Heart left ventricle (tissue), 16 donors: ENCODE data around the gene GAL3ST2. TPM values are rescaled to one million over a fixed set of nuclear protein-coding genes. Genes with fewer than 3 reads are reported as not detected.
"Not testable (repeated sequence)": the region's sequence is repeated elsewhere in the genome, so short reads cannot be mapped to it uniquely, and the experiment has no call there.

Source experiments
- ATAC-seq, 4 donors: fragments of 200-7000 bp; cut with Tn5 transposase; one replicate each; pipeline ENCODE4 v1.9.1; 2020 to 2022; ENCODE audit warnings: moderate library complexity in 4 of 4, mild to moderate bottlenecking in 3 of 4, moderate number of reproducible peaks in 1 of 4
- DNase-seq, 5 donors: peaks; one replicate each; pipeline ENCODE4 v3.0.0-alpha.2; 2020
- H3K27ac ChIP-seq, 12 donors: fragments of 200-600 bp; sonication (generic) in 4 of 12; one replicate each; pipeline versions ENCODE4 v1.5.0 to v1.8.0; 2016 to 2022; ENCODE audit warnings: mild to moderate bottlenecking in 2 of 12
- H3K27me3 ChIP-seq, 9 donors: fragments of 200-600 bp; sonication (generic) in 2 of 9; one replicate each; pipeline versions ENCODE4 v1.5.1 to v1.8.0; 2016 to 2022; ENCODE audit warnings: mild to moderate bottlenecking in 3 of 9
- H3K36me3 ChIP-seq, 9 donors: fragments of 200-600 bp; sonication (generic) in 2 of 9; one replicate each; pipeline versions ENCODE4 v1.5.0 to v1.8.0; 2018 to 2022; ENCODE audit warnings: mild to moderate bottlenecking in 2 of 9
- H3K4me1 ChIP-seq, 12 donors: fragments of 200-600 bp; sonication (generic) in 4 of 12; one replicate each; pipeline versions ENCODE4 v1.5.0 to v1.8.0; 2016 to 2022; ENCODE audit warnings: mild to moderate bottlenecking in 3 of 12
- H3K4me3 ChIP-seq, 12 donors: fragments of 200-600 bp; sonication (generic) in 4 of 12; one replicate each; pipeline versions ENCODE4 v1.5.0 to v1.8.0; 2017 to 2022; ENCODE audit warnings: mild to moderate bottlenecking in 9 of 12, moderate library complexity in 4 of 12
- H3K9me3 ChIP-seq, 12 donors: fragments of 200-600 bp; sonication (generic) in 4 of 12; one replicate each; pipeline versions ENCODE4 v1.5.0 to v1.8.0; 2016 to 2022; ENCODE audit warnings: mild to moderate bottlenecking in 1 of 12
- CTCF ChIP-seq, 12 donors: fragments of 200-600 bp; sonication (generic) in 4 of 12; IDR thresholded peaks; one replicate each; pipeline versions ENCODE4 v1.5.0 to v1.8.0; 2018 to 2022; ENCODE audit warnings: antibody characterized with exemption in 12 of 12, mild to moderate bottlenecking in 5 of 12
- POLR2A ChIP-seq, 2 donors: fragments of 450-650 bp; IDR thresholded peaks; one replicate each; pipeline ENCODE4 v1.6.1; 2017; ENCODE audit warnings: antibody characterized with exemption in 2 of 2, mild to moderate bottlenecking in 2 of 2, moderate library complexity in 2 of 2
- WGBS, 4 donors: extraction: QIAGEN DNeasy Blood & Tissue Kit in 2 of 4; methylation state at CpG; one replicate each; pipeline versions ENCODE4 v1.1.5 to v1.1.7; 2013 to 2018; 5-methylcytosine and 5-hydroxymethylcytosine counted together
- intact Hi-C, 10 donors: fragments of 100-400 bp; cut with DNase I; formaldehyde crosslinking; loops; one replicate each; pipeline versions ENCODE4 v1.11.1 to v1.14.2; 2022
- polyA plus RNA-seq, 2 donors: library from polyadenylated mRNA; stranded (reverse); fragments of 200-250 nt; gene quantifications; one replicate each; pipeline ENCODE4 v1.2.3, GENCODE V29; 2013
- total RNA-seq, 9 donors: library from RNA; depleted of rRNA in 2 of 9; stranded (reverse); fragments of >200 nt in 2 of 9; fragmentation: NEBNext Ultra II Directional in 3 of 9; extraction: Animal tissue kit (Norgen Biotek cat#: 25700) in 3 of 9; gene quantifications; one replicate each; pipeline versions ENCODE4 v1.1.0 to v1.2.4, GENCODE V29; 2016 to 2023
- donor health status: ischemic (EF 13 %, LVEDD 7.1; RV severe dilation, severe dysfunction).
- donor health status: healthy with polysubstance abuse.
- donor health status: DM: no; HTN: yes; CAD: no.
- donor health status: DM: no; HTN: no; CAD: no.
- donor health status: ischemic (EF 25% LVEDD 6.9; RV normal size, moderate dysfunction).
- donor health status: ischemic (EF 25% LVEDD 5.7; RV mildly dilated, moderate dysfunction).
- donor health status: healthy.
- donor health status: DM: yes; HTN: yes; CAD: no.
- donor health status: ischemic (EF 35%, LVEDD 5.7; RV mildly dilated, moderate dysfunction).
- donor health status: nonischemic (EF 11% LVEDD 7.7; RV severe dilation, severe dysfunction).
- donor health status: DM: yes; HTN: yes; CAD: no.
- donor health status: PGD.
- donor health status: ischemic (EF 29% LVEDD 5.4; RV normal size, mild dysfunction).
- donor health status: nonischemic (EF 23%, LVEDD 6.1; RV moderate dilation, normal function).

Gene GAL3ST2
- total and polyA plus RNA-seq, 11 donors, result 0.21 to 1.7 TPM; not detected in 9

GRCh38 chr2:241816431-241817121 lies 40.0 kb downstream of the GAL3ST2 start:
- TF ChIP-seq POLR2A (IDR thresholded peaks at IDR 0.05) (no peak), CTCF (IDR thresholded peaks at IDR 0.05) (no peak)
- 42 to 82% (median 75%) methylated on average over 7 to 33 of the region's 33 CpGs for WGBS, 4 donors
- Histone ChIP-seq H3K4me3 (no peak overlapping the region), H3K36me3 (no peaks in the 10 kb centered on the region), H3K4me1 (peaks cover 0 to 15% (median 5%) of the 10 kb centered on the region in 12 donors), H3K27ac (peak overlapping the region in 1 of 12 donors; percentile 56), H3K9me3 (no peaks in the 10 kb centered on the region), H3K27me3 (no peaks in the 10 kb centered on the region)
- ATAC-seq (no peak), DNase-seq (peak in 2 of 5 donors; percentile 23 to 61)
- intact Hi-C loops, result no loop called here

GRCh38 chr2:241817126-241817820 lies 40.7 kb downstream of the GAL3ST2 start:
- Histone ChIP-seq H3K27me3 (no peaks in the 10 kb centered on the region), H3K4me1 (peaks cover 0 to 17% (median 5%) of the 10 kb centered on the region in 12 donors), H3K4me3 (no peak overlapping the region), H3K9me3 (no peaks in the 10 kb centered on the region), H3K27ac (peak overlapping the region in 1 of 12 donors; percentile 56), H3K36me3 (no peaks in the 10 kb centered on the region)
- 40 to 64% (median 49%) methylated on average over 16 of the region's 16 CpGs for WGBS, 4 donors
- ATAC-seq (peak in 1 of 4 donors; percentile 6), DNase-seq (peak in 3 of 5 donors; percentile 17 to 49 (median 25))
- TF ChIP-seq POLR2A (IDR thresholded peaks at IDR 0.05) (no peak), CTCF (IDR thresholded peaks at IDR 0.05) (no peak)
- intact Hi-C loops, result no loop called here

GRCh38 chr2:241817821-241818215 lies 41.2 kb downstream of the GAL3ST2 start:
- peaks cover 0 to 17% (median 5%) of the 10 kb centered on the region in 12 donors for H3K4me1 ChIP-seq
- ATAC-seq, H3K27ac ChIP-seq, DNase-seq, H3K36me3 ChIP-seq, intact Hi-C loops, H3K9me3 ChIP-seq, H3K27me3 ChIP-seq, H3K4me3 ChIP-seq: not testable (repeated sequence)
- 82 to 89% (median 86%) methylated on average over 10 of the region's 10 CpGs for WGBS, 4 donors

GRCh38 chr2:241818229-241818942 lies 41.8 kb downstream of the GAL3ST2 start:
- intact Hi-C loops, result no loop called here
- Histone ChIP-seq H3K27me3 (no peaks in the 10 kb centered on the region), H3K27ac (no peak overlapping the region), H3K36me3 (no peaks in the 10 kb centered on the region), H3K4me3 (no peak overlapping the region), H3K9me3 (no peaks in the 10 kb centered on the region), H3K4me1 (peaks cover 0 to 17% (median 1%) of the 10 kb centered on the region in 12 donors)
- ATAC-seq (no peak), DNase-seq (peak in 2 of 5 donors; percentile 21 to 52)
- TF ChIP-seq POLR2A (IDR thresholded peaks at IDR 0.05), result no peak
- TF ChIP-seq CTCF (IDR thresholded peaks at IDR 0.05), result no peak
- 74 to 85% (median 83%) methylated on average over 11 to 25 of the region's 25 CpGs for WGBS, 4 donors
